Parathyroid adenoma (tissue), 2 donors: ENCODE measurements around the gene ZBTB20.

ENCODE experiments used
- H2AFZ ChIP-seq: fragments of 300-600 bp; sonication (generic); one replicate; pipeline ENCODE4 v1.7.0; 2017; ENCODE audit warnings: antibody characterized with exemption, mild to moderate bottlenecking
- H3K27ac ChIP-seq: fragments of 300-600 bp; sonication (generic); one replicate; pipeline ENCODE4 v1.7.0; 2017
- H3K27me3 ChIP-seq: fragments of 300-600 bp; sonication (generic); one replicate; pipeline ENCODE4 v1.7.0; 2017; ENCODE audit warnings: low read length; ENCODE audit not compliant: control insufficient read depth, insufficient read depth
- H3K36me3 ChIP-seq: fragments of 300-600 bp; sonication (generic); one replicate; pipeline ENCODE4 v1.7.0; 2017; ENCODE audit warnings: low read length; ENCODE audit not compliant: control insufficient read depth, insufficient read depth
- H3K4me1 ChIP-seq: fragments of 300-600 bp; sonication (generic); one replicate; pipeline ENCODE4 v1.7.0; 2017; ENCODE audit warnings: control low read depth
- H3K4me2 ChIP-seq: fragments of 300-600 bp; sonication (generic); one replicate; pipeline ENCODE4 v1.7.0; 2017; ENCODE audit warnings: low read length
- H3K4me3 ChIP-seq: fragments of 300-600 bp; sonication (generic); one replicate; pipeline ENCODE4 v1.7.0; 2017; ENCODE audit warnings: low read depth, low read length
- H3K79me2 ChIP-seq: fragments of 300-600 bp; sonication (generic); one replicate; pipeline ENCODE4 v1.7.0; 2017; ENCODE audit warnings: control low read depth
- H3K9ac ChIP-seq: fragments of 300-600 bp; sonication (generic); one replicate; pipeline ENCODE4 v1.7.0; 2017; ENCODE audit warnings: mild to moderate bottlenecking
- H3K9me3 ChIP-seq: fragments of 300-600 bp; sonication (generic); one replicate; pipeline ENCODE4 v1.7.0; 2017; ENCODE audit warnings: low read length; ENCODE audit not compliant: control insufficient read depth
- CTCF ChIP-seq: fragments of 300-600 bp; sonication (generic); IDR thresholded peaks from one replicate; pipeline ENCODE4 v1.7.0; 2017; ENCODE audit warnings: antibody characterized with exemption, mild to moderate bottlenecking
- donor health status: primary hyperparathyroidism.

ZBTB20 gene

GRCh38 chr3:114299421-114299820 lies 847.7 kb downstream of the ZBTB20 start:
- Histone ChIP-seq H3K27ac (no peak overlapping the region), H3K79me2 (no peaks in the 10 kb centered on the region), H3K27me3 (no peaks in the 10 kb centered on the region), H3K36me3 (no peaks in the 10 kb centered on the region), H3K4me3 (no peak overlapping the region), H3K9ac (no peak overlapping the region), H2AFZ (no peak overlapping the region), H3K4me1 (no peaks in the 10 kb centered on the region), H3K4me2 (no peak overlapping the region), H3K9me3 (no peaks in the 10 kb centered on the region)
- TF ChIP-seq CTCF: no peak

GRCh38 chr3:114295946-114296345 lies 851.1 kb downstream of the ZBTB20 start:
- Histone ChIP-seq H3K4me2 (no peak overlapping the region), H2AFZ (no peak overlapping the region), H3K27me3 (no peaks in the 10 kb centered on the region), H3K4me1 (no peaks in the 10 kb centered on the region), H3K36me3 (no peaks in the 10 kb centered on the region), H3K9ac (no peak overlapping the region), H3K27ac (no peak overlapping the region), H3K9me3 (no peaks in the 10 kb centered on the region), H3K4me3 (no peak overlapping the region), H3K79me2 (no peaks in the 10 kb centered on the region)
- TF ChIP-seq CTCF: no peak

GRCh38 chr3:114294940-114295480 lies 852.1 kb downstream of the ZBTB20 start:
- Histone ChIP-seq H3K4me2 (no peak overlapping the region), H2AFZ (no peak overlapping the region), H3K36me3 (no peaks in the 10 kb centered on the region), H3K9ac (no peak overlapping the region), H3K4me3 (no peak overlapping the region), H3K4me1 (no peaks in the 10 kb centered on the region), H3K27me3 (no peaks in the 10 kb centered on the region), H3K9me3 (no peaks in the 10 kb centered on the region), H3K27ac (no peak overlapping the region), H3K79me2 (no peaks in the 10 kb centered on the region)
- TF ChIP-seq CTCF: no peak

- no peak within 1 kb of the TSS for H3K27ac ChIP-seq
Measured at GRCh38 chr3:114293838-114294535, 853.1 kb downstream of the ZBTB20 start, which contains the start of gene TIGIT. TIGIT (plus strand) TSS chr3:114294028; CDS start chr3:114294062, 34 bp downstream.

More at GRCh38 chr3:114293838-114294535, 853.1 kb downstream of the ZBTB20 start, which contains the start of gene TIGIT:
- no peak within 1 kb of the TSS for H3K4me3 ChIP-seq
- H3K9ac ChIP-seq: no peak within 1 kb of the TSS
- H3K4me1 ChIP-seq: no peaks in the 10 kb centered on the region
- H2AFZ ChIP-seq: no peak within 1 kb of the TSS
- H3K4me2 ChIP-seq: no peak within 1 kb of the TSS
- H3K9me3 ChIP-seq: no peaks in the 10 kb centered on the region
- H3K79me2 ChIP-seq: no peaks in the 10 kb centered on the region
- TF ChIP-seq CTCF: no peak
- no peaks in the 10 kb centered on the region for H3K27me3 ChIP-seq
- H3K36me3 ChIP-seq: no peaks in the 10 kb centered on the region
